Left hindlimb (tissue), 1 donor: Measurements from ENCODE around the gene FOXP2.
"Not testable (repeated sequence)": the region's sequence is repeated elsewhere in the genome, so short reads cannot be mapped to it uniquely, and the experiment has no call there.

Source experiments
- DNase-seq: peaks from one replicate; pipeline ENCODE4 v3.0.0-alpha.2; 2018

Gene FOXP2

GRCh38 chr7:114414156-114415063 is at the start of gene FOXP2:
Gene FOXP2, plus strand, starts transcription at chr7:114414815. Its CDS starts 11,697 bp downstream, at chr7:114426512.
- DNase-seq, result peak; percentile 43

DNA sequence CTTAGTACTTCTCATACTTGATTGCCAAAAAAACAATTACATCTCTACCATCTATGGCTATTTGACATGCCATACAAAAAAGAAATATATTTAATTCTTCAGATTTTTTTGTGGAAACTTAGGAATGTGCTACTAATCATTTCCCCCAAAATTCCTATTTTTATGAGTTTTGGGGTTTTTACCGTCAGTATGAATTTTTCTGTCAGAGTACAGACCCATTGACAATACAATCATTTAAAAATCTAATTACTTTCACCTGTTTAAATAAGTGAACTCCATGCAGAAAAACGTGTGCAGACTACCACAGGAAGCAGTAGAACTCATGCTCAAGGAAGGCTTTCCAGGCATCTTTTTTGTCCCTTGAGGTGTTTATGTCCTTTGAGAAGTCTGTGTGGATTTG is 48.8 kb upstream of the FOXP2 start:
- DNase-seq, result no peak

- no peak for DNase-seq
These were observed 46.1 kb upstream of the FOXP2 start for GRCh38 chr7:114368492-114368891.

- DNase-seq, result no peak
These were observed 45.3 kb upstream of the FOXP2 start for GRCh38 chr7:114369294-114369693.

DNA sequence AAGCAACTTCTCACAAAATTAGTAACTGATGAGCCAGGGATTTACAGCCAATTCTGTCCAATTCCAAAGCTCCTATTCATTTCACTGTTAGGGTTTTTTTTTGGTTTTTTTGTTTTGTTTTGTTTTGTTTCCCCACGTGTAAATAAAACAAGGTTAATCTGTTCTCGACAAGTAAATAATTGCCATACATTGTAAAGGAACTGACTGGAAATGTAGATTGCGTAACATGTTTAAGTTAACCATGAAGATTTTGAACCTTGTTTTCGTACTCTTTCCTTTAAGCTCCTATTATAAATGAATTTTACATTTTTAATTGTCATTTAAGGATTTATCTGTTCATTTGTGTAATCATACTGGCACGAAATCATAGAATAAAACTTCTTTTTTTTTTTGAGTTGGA is 42.0 kb upstream of the FOXP2 start:
- no peak for DNase-seq

GRCh38 chr7:114375907-114376306 is 38.7 kb upstream of the FOXP2 start:
- DNase-seq, result no peak

DNA sequence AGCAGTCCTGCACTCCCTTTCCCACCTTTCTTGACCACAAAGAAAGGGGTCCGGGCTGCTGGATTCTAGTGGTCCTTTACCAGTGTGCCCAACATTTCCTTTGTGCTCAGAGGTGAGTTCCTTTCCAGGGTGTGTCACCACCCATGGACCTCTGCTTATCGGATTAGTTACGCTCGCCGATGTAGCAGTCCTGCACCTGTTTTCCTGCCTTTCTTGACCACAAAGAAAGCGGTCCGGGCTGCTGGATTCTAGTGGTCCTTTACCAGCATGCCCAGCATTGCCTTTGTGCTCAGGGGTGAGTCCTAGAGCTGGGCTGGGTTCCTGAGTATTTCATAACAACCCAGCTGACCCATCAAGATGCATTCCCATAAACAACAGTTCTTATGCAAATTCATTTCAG is 30.7 kb upstream of the FOXP2 start:
- DNase-seq, result not testable (repeated sequence)

DNA sequence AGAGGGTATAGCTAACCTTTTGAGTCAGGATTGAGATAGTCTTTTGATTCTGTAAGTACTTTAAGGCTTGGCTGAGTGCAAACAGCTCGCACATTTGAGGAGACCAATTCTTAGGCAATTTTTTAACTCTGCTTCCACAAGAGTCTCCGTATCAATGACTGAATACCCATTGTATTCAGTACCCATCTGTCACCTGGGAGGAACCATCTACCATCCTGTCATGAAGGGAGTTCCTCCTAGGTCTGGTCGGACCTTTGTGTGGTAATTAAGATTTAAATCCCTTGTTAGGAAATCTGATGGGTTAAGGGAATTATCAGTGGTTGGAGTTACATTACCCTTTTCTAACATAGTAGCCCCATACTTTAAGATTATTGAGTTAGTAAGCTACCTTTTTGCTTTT is 30.3 kb upstream of the FOXP2 start:
- not testable (repeated sequence) for DNase-seq

DNA sequence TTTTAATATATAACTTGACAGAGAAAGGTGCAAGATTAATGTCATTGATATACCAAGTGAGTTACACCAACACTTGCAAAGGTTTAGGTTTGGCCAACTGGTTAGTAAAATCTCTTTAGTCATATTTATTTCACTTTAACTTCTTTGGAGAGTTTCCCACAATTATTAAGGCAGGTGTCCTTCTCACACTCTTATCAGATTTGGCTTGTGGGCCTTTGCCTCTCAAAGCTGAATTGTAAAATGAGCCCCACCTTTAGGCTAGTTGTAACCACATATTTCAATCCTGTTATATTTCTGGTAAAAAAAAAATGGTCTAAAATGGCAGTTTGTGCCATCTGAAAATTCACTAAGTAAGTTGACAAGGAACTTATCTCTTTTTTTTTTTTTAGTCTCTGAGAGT is 26.6 kb upstream of the FOXP2 start:
- DNase-seq, result no peak

- DNase-seq, result no peak
These were observed 21.9 kb upstream of the FOXP2 start for GRCh38 chr7:114392686-114393085.

GRCh38 chr7:114402876-114403635 is 11.6 kb upstream of the FOXP2 start:
- DNase-seq, result no peak

- DNase-seq, result no peak
These were observed 9.2 kb upstream of the FOXP2 start for GRCh38 chr7:114405427-114405826.

DNA sequence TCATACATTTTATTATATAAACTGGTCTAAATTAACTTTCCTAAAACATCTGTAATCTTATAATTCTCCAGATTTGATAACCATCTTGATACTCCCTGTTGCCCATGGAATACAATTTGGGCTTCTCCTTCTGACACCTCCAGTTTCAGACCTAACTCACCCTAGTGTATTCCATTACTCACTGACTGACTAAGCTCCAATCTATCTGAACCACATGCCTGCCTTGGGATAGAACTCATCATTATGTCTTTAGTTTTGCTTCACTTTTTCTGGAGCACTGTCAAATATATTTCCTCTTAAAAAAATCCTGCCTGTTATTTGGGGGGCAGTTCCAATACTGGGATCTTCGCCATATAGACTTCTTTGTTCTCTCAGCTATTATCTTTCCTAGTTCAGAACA is 4.9 kb upstream of the FOXP2 start:
- DNase-seq, result no peak

DNA sequence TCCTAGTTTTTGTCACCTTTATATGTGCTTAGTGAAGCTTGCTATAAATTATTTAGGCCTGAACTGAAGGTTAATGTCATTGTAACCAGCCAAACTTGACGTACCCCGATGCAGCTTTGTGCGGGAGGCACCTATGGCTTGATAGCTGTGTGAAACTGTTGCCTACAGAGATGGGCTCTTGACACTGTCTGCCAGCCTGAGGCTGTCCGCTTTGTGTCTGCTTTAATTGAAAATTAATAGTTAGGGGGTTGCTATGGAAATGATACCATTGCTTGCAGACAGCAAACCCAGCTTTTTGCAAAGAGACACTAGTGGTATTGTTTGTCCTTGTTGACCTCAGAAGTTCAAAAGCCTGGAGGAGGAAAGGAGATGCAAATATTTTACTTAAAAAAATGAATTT is 2.1 kb upstream of the FOXP2 start:
- DNase-seq, result no peak

DNA sequence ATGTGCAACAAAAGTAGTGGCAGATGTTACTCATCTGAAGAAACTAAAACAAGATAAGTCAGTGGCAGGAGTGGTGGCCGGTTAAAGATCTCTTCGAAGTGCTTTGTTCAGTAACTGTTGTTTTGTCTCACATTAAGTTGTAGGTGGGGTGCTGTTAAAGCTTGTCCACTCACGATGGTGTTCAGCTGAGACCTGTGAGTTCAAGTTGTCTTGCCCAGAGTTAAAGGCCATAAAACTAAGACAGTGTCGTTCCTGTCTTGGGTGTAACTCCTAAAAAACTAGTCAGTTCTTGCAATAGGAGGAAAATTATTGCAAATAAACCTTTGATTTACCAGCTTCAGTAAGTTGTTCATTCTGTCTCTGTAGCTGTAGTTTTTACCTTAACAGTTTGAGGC is 857 bp upstream of the FOXP2 start:
- no peak for DNase-seq

- DNase-seq, result no peak
These were observed 712 bp downstream of the FOXP2 start for GRCh38 chr7:114415064-114415989.

GRCh38 chr7:114416129-114416990 is 1.7 kb downstream of the FOXP2 start:
- no peak for DNase-seq

DNA sequence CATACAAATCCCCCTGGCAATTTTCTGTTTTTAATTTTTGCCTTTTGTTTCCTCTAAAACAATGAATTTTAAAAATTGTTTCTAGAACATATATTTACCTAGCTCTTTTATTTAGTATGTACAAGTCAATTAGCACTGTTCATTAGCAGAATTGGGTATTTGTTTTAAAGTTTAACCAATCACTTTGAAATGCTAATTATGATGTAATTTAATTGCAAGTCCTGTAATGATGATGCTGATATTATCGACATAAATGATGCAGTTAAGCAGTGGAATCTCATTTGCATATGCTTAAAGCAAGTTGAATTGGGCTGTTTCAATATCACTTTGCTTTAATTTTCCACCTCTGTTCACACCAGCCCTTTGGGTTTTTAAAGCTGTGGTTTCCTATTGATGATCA is 2.7 kb downstream of the FOXP2 start:
- DNase-seq, result no peak

- no peak for DNase-seq
These were observed 3.5 kb downstream of the FOXP2 start for GRCh38 chr7:114418117-114418516.

GRCh38 chr7:114419441-114420272 is 5.0 kb downstream of the FOXP2 start:
- no peak for DNase-seq
